CD4-positive, alpha-beta T cell (primary cell): ENCODE data around the gene ANXA4. TPM values are rescaled to one million over a fixed set of nuclear protein-coding genes. Genes with fewer than 3 reads are reported as not detected.

Source experiments
- ATAC-seq: fragments of 200-7000 bp; cut with Tn5 transposase; one replicate; pipeline ENCODE4 v1.10.0; 2022; ENCODE audit warnings: mild to moderate bottlenecking; ENCODE audit not compliant: poor library complexity
- CTCF ChIA-PET: fragments of 350-600 bp; sonication (Branson Sonifier 250); formaldehyde crosslinking; loops from one replicate; lab custom pipeline; 2021; ENCODE audit warnings: antibody characterized with exemption, inconsistent platforms; lab: Charles Lee
- POLR2A ChIA-PET: fragments of 350-600 bp; sonication (Branson Sonifier 250); formaldehyde crosslinking; loops from one replicate; lab custom pipeline; 2021; ENCODE audit warnings: antibody characterized with exemption, inconsistent platforms; lab: Charles Lee
- DNase-seq, 14 experiments: peaks; one replicate each; pipeline ENCODE4 v3.0.0-alpha.2; 2013 to 2020; ENCODE audit warnings: mixed read lengths in 2 of 14
- H3K27ac ChIP-seq, 2 donors: one replicate each; pipeline versions ENCODE4 v1.5.1 to v1.7.0; 2013; ENCODE audit warnings: low read length in 2 of 2, low read depth in 1 of 2, mild to moderate bottlenecking in 1 of 2
- H3K27me3 ChIP-seq, 2 experiments: 1 replicate in 1 of 2; 2 replicates in 1 of 2; pipeline versions ENCODE4 v1.6.1 to v1.7.0; 2013; ENCODE audit warnings: low read length in 2 of 2, control low read depth in 1 of 2, mild to moderate bottlenecking in 1 of 2, moderate library complexity in 1 of 2; ENCODE audit not compliant: insufficient read depth in 2 of 2, control insufficient read depth in 1 of 2
- H3K36me3 ChIP-seq: one replicate; pipeline ENCODE4 v1.6.1; 2013; ENCODE audit warnings: low read length, control low read depth; ENCODE audit not compliant: insufficient read depth
- H3K4me1 ChIP-seq: one replicate; pipeline ENCODE4 v1.6.1; 2013; ENCODE audit warnings: low read length, control low read depth; ENCODE audit not compliant: insufficient read depth
- H3K4me3 ChIP-seq: one replicate; pipeline ENCODE4 v1.5.1; 2013; ENCODE audit warnings: mild to moderate bottlenecking, low read length, moderate library complexity
- H3K9me3 ChIP-seq, 2 experiments: 1 replicate in 1 of 2; 2 replicates in 1 of 2; pipeline versions ENCODE4 v1.6.1 to v1.7.0; 2013; ENCODE audit warnings: low read length in 2 of 2, mild to moderate bottlenecking in 2 of 2, control low read depth in 1 of 2, moderate library complexity in 1 of 2; ENCODE audit not compliant: control insufficient read depth in 1 of 2, insufficient read depth in 1 of 2
- H3K27ac Mint-ChIP-seq: one replicate; pipeline ENCODE4 v1.8.0; 2020; ENCODE audit warnings: mixed read lengths
- H3K27me3 Mint-ChIP-seq: one replicate; pipeline ENCODE4 v1.8.0; 2021; ENCODE audit warnings: mixed read lengths
- H3K36me3 Mint-ChIP-seq: one replicate; pipeline ENCODE4 v1.8.0; 2021; ENCODE audit warnings: low read depth, mixed read lengths
- H3K4me1 Mint-ChIP-seq: one replicate; pipeline ENCODE4 v1.8.0; 2021; ENCODE audit warnings: low read depth, mixed read lengths
- H3K4me3 Mint-ChIP-seq: one replicate; pipeline ENCODE4 v1.8.0; 2020; ENCODE audit warnings: mild to moderate bottlenecking, mixed read lengths
- H3K9me3 Mint-ChIP-seq: one replicate; pipeline ENCODE4 v1.8.0; 2020; ENCODE audit warnings: mixed read lengths
- intact Hi-C, 2 experiments: fragments of 100-400 bp; cut with DNase I in 1 of 2; cut with micrococcal nuclease in 1 of 2; formaldehyde crosslinking; loops; one replicate each; pipeline versions ENCODE4 v1.15.1 to v1.9.0; 2023 to 2025; cut with DNase I, micrococcal nuclease
- total RNA-seq, 174 experiments: library from RNA in 2 of 174; stranded (reverse) in 2 of 174; gene quantifications; one replicate each; pipeline ENCODE4 v1.2.3 and lab custom pipeline; 2021 to 2026
- TF ChIP-seq, protein P1 (sequence below): fragments of 200-600 bp; IDR thresholded peaks from one replicate; pipeline ENCODE4 v1.8.0; 2022; ENCODE audit warnings: antibody characterized with exemption, mild to moderate bottlenecking

Gene ANXA4
- total RNA-seq, 2 experiments from 2014 or later, result 4.0 to 5.3 TPM

DNA sequence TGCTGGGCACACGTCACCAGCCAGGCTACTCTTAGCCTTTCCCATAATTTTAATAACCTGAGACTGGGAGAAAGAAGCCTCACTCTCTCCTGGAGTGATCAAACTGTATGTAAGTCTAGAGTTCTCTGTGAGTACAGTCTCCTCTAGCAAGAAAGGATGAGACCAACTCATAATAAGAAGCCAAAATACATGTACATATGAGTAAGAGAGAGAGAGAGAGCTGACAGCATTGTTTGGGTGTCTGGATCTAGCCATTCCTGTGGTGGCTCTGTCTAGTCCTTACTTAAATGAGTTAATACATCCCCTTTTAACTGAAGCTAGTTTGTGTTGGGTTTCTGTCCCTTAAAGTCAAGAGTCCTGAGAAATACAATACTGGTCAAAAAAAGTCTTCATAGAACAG lies 26.0 kb upstream of the ANXA4 start:
- peaks cover 24% of the 10 kb centered on the region for H3K4me1 Mint-ChIP-seq
- H3K9me3 ChIP-seq, result peaks cover 0 to 3% of the 10 kb centered on the region in 2 experiments
- H3K4me3 ChIP-seq, result no peak overlapping the region
- peaks cover 2% of the 10 kb centered on the region for H3K9me3 Mint-ChIP-seq
- peaks cover 13% of the 10 kb centered on the region for H3K4me1 ChIP-seq
- H3K27ac Mint-ChIP-seq, result no peak overlapping the region
- CTCF ChIA-PET, result interaction anchor here (0.9 kb wide), 1 partner anchor 9 kb away, joined by 5 read pairs; no protein-coding TSS in a partner anchor
- ATAC-seq (no peak), DNase-seq (no peak)
- no peaks in the 10 kb centered on the region for H3K36me3 Mint-ChIP-seq
- no peak overlapping the region for H3K27ac ChIP-seq
- TF ChIP-seq, protein P1, sequence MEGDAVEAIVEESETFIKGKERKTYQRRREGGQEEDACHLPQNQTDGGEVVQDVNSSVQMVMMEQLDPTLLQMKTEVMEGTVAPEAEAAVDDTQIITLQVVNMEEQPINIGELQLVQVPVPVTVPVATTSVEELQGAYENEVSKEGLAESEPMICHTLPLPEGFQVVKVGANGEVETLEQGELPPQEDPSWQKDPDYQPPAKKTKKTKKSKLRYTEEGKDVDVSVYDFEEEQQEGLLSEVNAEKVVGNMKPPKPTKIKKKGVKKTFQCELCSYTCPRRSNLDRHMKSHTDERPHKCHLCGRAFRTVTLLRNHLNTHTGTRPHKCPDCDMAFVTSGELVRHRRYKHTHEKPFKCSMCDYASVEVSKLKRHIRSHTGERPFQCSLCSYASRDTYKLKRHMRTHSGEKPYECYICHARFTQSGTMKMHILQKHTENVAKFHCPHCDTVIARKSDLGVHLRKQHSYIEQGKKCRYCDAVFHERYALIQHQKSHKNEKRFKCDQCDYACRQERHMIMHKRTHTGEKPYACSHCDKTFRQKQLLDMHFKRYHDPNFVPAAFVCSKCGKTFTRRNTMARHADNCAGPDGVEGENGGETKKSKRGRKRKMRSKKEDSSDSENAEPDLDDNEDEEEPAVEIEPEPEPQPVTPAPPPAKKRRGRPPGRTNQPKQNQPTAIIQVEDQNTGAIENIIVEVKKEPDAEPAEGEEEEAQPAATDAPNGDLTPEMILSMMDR, result no peak
- intact Hi-C loops, result loop anchor here in 1 of 2 experiments (2.0 kb wide), 2 partner anchors 23 to 73 kb away; partner anchors contain the start of gene AAK1
- no peak overlapping the region for H3K4me3 Mint-ChIP-seq
- POLR2A ChIA-PET, result interaction anchor here (1.2 to 6.1 kb wide), 2 partner anchors 55 to 71 kb away, joined by 3 to 51 read pairs; partner anchors contain the start of gene AAK1
- H3K36me3 ChIP-seq, result no peaks in the 10 kb centered on the region
- no peaks in the 10 kb centered on the region for H3K27me3 Mint-ChIP-seq
- no peaks in the 10 kb centered on the region for H3K27me3 ChIP-seq

DNA sequence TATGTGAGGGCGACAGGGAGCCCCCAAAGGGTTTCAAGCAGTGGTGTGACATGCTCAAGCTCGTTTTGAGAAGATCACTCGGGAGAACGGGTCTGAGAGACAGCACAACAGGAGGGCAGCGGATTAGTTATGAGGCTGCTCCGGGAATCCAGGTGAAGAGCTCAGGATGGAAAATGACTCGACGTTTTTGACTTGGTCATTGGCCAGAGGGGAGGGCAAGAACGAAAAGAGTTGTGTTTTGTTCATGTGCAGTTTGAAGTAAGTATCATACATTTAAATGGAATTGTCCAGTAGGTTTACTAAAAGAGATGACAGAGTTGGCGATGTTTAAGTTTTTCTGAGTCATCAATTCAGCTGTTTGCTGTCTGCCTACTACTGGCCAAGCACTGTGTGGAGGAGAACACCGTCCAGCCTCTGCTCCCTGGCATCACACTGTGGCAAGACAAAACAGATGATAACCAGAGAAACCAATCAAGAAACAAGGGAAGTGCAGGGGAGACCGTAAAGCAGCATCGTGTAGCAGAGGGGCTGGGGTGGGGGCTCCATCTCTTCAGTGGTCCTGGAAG lies 25.3 kb upstream of the ANXA4 start:
- H3K4me3 Mint-ChIP-seq, result no peak overlapping the region
- TF ChIP-seq, protein P1, result no peak

DNA sequence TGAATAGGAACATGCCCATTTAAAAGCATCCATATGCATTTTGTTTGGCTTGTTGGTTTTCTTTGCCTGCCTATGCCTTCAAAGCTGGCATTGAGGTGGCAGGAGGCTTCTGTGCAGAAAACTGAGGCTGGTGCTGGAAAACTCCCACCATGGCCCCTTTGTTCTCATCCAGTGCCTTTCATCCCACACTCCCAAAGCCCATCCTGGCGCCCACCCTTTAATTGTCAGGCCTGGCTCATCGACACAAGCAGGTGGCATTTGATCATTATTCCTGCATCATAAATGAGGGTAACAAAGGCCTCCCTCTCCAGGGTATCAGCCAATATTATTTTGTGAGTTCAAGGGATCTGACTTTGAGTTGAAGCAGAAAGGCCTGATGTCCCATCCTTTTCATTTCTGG lies 24.7 kb upstream of the ANXA4 start:
- Mint-ChIP-seq H3K9me3 (no peaks in the 10 kb centered on the region), H3K27me3 (no peaks in the 10 kb centered on the region), H3K27ac (no peak overlapping the region), H3K4me1 (peaks cover 17% of the 10 kb centered on the region), H3K36me3 (no peaks in the 10 kb centered on the region), H3K4me3 (no peak overlapping the region)
- no peak overlapping the region for H3K27ac ChIP-seq
- no peak for DNase-seq
- no peaks in the 10 kb centered on the region for H3K27me3 ChIP-seq
- TF ChIP-seq, protein P1, result no peak
- no peak overlapping the region for H3K4me3 ChIP-seq
- ChIA-PET POLR2A (interaction anchor here (0.7 to 6.1 kb wide), 2 partner anchors 73 to 100 kb away, joined by 3 to 51 read pairs; partner anchors contain the start of gene AAK1), CTCF (no interaction called here)
- ATAC-seq, result no peak
- no peaks in the 10 kb centered on the region for H3K36me3 ChIP-seq
- no peaks in the 10 kb centered on the region for H3K9me3 ChIP-seq
- intact Hi-C loops, result no loop called here
- peaks cover 13% of the 10 kb centered on the region for H3K4me1 ChIP-seq

More for the DNA sequence above, 25.3 kb upstream of the ANXA4 start:
- DNase-seq (no peak), ATAC-seq (no peak)
- no peaks in the 10 kb centered on the region for H3K36me3 ChIP-seq
- intact Hi-C loops, result no loop called here
- ChIA-PET CTCF (interaction anchor here (0.9 kb wide), 1 partner anchor 8 kb away, joined by 5 read pairs; no protein-coding TSS in a partner anchor), POLR2A (interaction anchor here (0.7 to 6.1 kb wide), 2 partner anchors 72 to 100 kb away, joined by 3 to 51 read pairs; partner anchors contain the start of gene AAK1)
- Mint-ChIP-seq H3K27ac (no peak overlapping the region), H3K36me3 (no peaks in the 10 kb centered on the region), H3K4me1 (peaks cover 20% of the 10 kb centered on the region), H3K9me3 (no peaks in the 10 kb centered on the region), H3K27me3 (no peaks in the 10 kb centered on the region)
- peaks cover 13% of the 10 kb centered on the region for H3K4me1 ChIP-seq
- H3K4me3 ChIP-seq, result no peak overlapping the region
- H3K27me3 ChIP-seq, result no peaks in the 10 kb centered on the region
- no peak overlapping the region for H3K27ac ChIP-seq
- no peaks in the 10 kb centered on the region for H3K9me3 ChIP-seq
